Kidney epithelial cell (primary cell): ENCODE measurements around the gene OR2K2. TPM values are rescaled to one million over a fixed set of nuclear protein-coding genes. Genes with fewer than 3 reads are reported as not detected.
"Not testable (repeated sequence)": the region's sequence is repeated elsewhere in the genome, so short reads cannot be mapped to it uniquely, and the experiment has no call there.

Experiments
- DNase-seq: peaks from one replicate; pipeline ENCODE4 v3.0.0-alpha.2; 2010; ENCODE audit warnings: low read depth
- H3K27me3 ChIP-seq: 2 replicates; pipeline ENCODE4 v1.6.0; 2011; ENCODE audit warnings: low read length; ENCODE audit not compliant: control insufficient read depth, insufficient read depth
- H3K36me3 ChIP-seq: 2 replicates; pipeline ENCODE4 v1.5.1; 2011; ENCODE audit warnings: low read length; ENCODE audit not compliant: control insufficient read depth, insufficient read depth
- H3K4me3 ChIP-seq: 2 replicates; pipeline ENCODE4 v1.5.1; 2011; ENCODE audit warnings: low read depth, mild to moderate bottlenecking, control low read depth, low read length
- CTCF ChIP-seq: IDR thresholded peaks from 2 replicates; pipeline ENCODE4 v1.5.1; 2011; ENCODE audit warnings: mild to moderate bottlenecking, moderate library complexity, low read length, control low read depth, inconsistent platforms; ENCODE audit not compliant: insufficient read depth, poor library complexity, severe bottlenecking
- total RNA-seq: library from RNA; depleted of rRNA; stranded (reverse); fragments of >200 nt; gene quantifications from 2 replicates; pipeline ENCODE4 v1.2.3, GENCODE V29; 2015

The OR2K2 gene
- total RNA-seq, 1 donor from 2014 or later, result 0.08 TPM

GRCh38 chr9:111300140-111300735, 29.8 kb downstream of the OR2K2 start:
- no peak for TF ChIP-seq CTCF
- Histone ChIP-seq H3K4me3 (no peak overlapping the region), H3K27me3 (no peaks in the 10 kb centered on the region), H3K36me3 (no peaks in the 10 kb centered on the region)
- DNase-seq, result no peak

GRCh38 chr9:111299599-111299966, 30.4 kb downstream of the OR2K2 start:
- H3K27me3 ChIP-seq, DNase-seq, H3K36me3 ChIP-seq, H3K4me3 ChIP-seq: not testable (repeated sequence)

- DNase-seq, result peak; percentile 28
- Histone ChIP-seq H3K36me3 (no peaks in the 10 kb centered on the region), H3K27me3 (no peaks in the 10 kb centered on the region), H3K4me3 (no peak overlapping the region)
- peak; percentile 67 for TF ChIP-seq CTCF
These were observed 31.1 kb downstream of the OR2K2 start for GRCh38 chr9:111298731-111299598.

GRCh38 chr9:111298111-111298510, 31.9 kb downstream of the OR2K2 start:
- TF ChIP-seq CTCF, result no peak
- no peak overlapping the region for H3K4me3 ChIP-seq
- no peak for DNase-seq
- no peaks in the 10 kb centered on the region for H3K27me3 ChIP-seq
- no peaks in the 10 kb centered on the region for H3K36me3 ChIP-seq

DNA sequence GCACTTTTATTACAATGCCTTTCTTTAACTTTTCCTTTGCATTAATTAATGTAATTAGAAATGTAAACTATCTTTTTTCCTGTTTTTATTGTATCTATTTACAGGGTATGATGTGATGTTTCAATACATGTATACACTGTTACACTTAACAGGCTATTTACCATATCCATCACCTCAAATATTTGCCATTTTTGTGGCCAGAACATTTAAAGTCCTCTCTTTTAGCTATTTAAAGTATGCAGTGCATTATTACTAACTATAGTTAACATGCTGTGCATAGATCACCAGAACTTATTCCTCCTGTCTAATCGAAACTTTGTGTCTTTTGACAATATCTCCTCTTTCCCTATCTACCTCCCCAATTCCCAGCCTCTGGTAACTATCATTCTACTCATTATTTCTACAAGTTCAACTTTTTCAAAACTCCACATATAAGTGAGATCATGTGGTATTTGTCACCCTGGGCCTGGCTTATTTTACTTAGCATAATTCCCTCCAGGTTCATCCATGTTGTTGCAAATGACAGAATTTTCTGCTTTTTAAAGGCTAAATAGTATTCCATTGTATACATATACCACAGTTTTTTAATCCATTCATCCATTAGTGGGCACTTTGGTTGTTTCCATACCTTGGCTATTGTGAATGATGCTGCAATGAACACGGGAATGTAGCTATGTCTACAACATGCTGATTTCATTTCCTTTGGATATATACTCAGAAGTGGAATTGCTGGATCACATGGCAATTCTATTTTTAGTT, 32.8 kb downstream of the OR2K2 start:
- DNase-seq, result no peak
- TF ChIP-seq CTCF, result no peak
- no peaks in the 10 kb centered on the region for H3K27me3 ChIP-seq
- no peak overlapping the region for H3K4me3 ChIP-seq
- H3K36me3 ChIP-seq, result no peaks in the 10 kb centered on the region

GRCh38 chr9:111294691-111295451, 35.2 kb downstream of the OR2K2 start:
- no peak overlapping the region for H3K4me3 ChIP-seq
- H3K36me3 ChIP-seq, result no peaks in the 10 kb centered on the region
- no peaks in the 10 kb centered on the region for H3K27me3 ChIP-seq
- TF ChIP-seq CTCF, result no peak
- DNase-seq, result no peak
